Measurements from ENCODE around the gene SPECC1. TPM values are rescaled to one million over a fixed set of nuclear protein-coding genes. Genes with fewer than 3 reads are reported as not detected.
A peak's percentile ranks its signal among the peaks of the same experiment; 100 is the strongest.
"Not testable (repeated sequence)": the region's sequence is repeated elsewhere in the genome, so short reads cannot be mapped to it uniquely, and the experiment has no call there.

The SPECC1 gene
- 69.6 and 72.7 TPM in 2 replicates for total RNA-seq
- long read RNA-seq, full-length matches to known transcripts = 15 of 85 reads
- long read RNA-seq, partial matches to known transcripts = 32 of 85 reads
- long read RNA-seq, other reads (novel, unspliced or antisense) = 38 of 85 reads

GRCh38 chr17:20009302-20010098 lies at the start of gene SPECC1:
SPECC1 (plus strand) TSS chr17:20009359; CDS start chr17:20096652, 87,293 bp downstream.
- DNase-seq (ENCODE audit: low spot score, unreplicated experiment) = peak; percentile 91
- Mint-ChIP-seq H3K27me3 (peaks cover 62% of the 10 kb centered on the region), H3K9me3 (ENCODE audit: low read depth) (peaks cover 3% of the 10 kb centered on the region), H3K4me1 (ENCODE audit: low read depth) (peaks cover 6% of the 10 kb centered on the region), H3K27ac (no peak within 1 kb of the TSS), H3K4me3 (ENCODE audit: low read depth) (peak within 1 kb of the TSS; percentile 89), H3K36me3 (ENCODE audit: insufficient read depth) (no peaks in the 10 kb centered on the region)
- peak; percentile 98 for TF ChIP-seq CTCF (IDR thresholded peaks at IDR 0.05; ENCODE audit: unreplicated experiment)

- H3K27me3 Mint-ChIP-seq; H3K9me3 Mint-ChIP-seq (ENCODE audit: low read depth); H3K4me3 Mint-ChIP-seq (ENCODE audit: low read depth); DNase-seq (ENCODE audit: low spot score, unreplicated experiment); H3K27ac Mint-ChIP-seq: not testable (repeated sequence)
- peaks cover 16% of the 10 kb centered on the region for H3K36me3 Mint-ChIP-seq (ENCODE audit: insufficient read depth)
- peaks cover 26% of the 10 kb centered on the region for H3K4me1 Mint-ChIP-seq (ENCODE audit: low read depth)
These were observed 46.2 kb upstream of the SPECC1 start for GRCh38 chr17:19962954-19963353.

GRCh38 chr17:19973156-19973555 lies 36.0 kb upstream of the SPECC1 start:
- Mint-ChIP-seq H3K36me3 (ENCODE audit: insufficient read depth) (peaks cover 25% of the 10 kb centered on the region), H3K4me1 (ENCODE audit: low read depth) (peaks cover 9% of the 10 kb centered on the region), H3K27me3 (no peaks in the 10 kb centered on the region), H3K9me3 (ENCODE audit: low read depth) (no peaks in the 10 kb centered on the region), H3K4me3 (ENCODE audit: low read depth) (no peak overlapping the region), H3K27ac (no peak overlapping the region)
- TF ChIP-seq CTCF (IDR thresholded peaks at IDR 0.05; ENCODE audit: unreplicated experiment) = no peak
- no peak for DNase-seq (ENCODE audit: low spot score, unreplicated experiment)

- Mint-ChIP-seq H3K4me3 (ENCODE audit: low read depth) (peak overlapping the region; percentile 65), H3K9me3 (ENCODE audit: low read depth) (peaks cover 6% of the 10 kb centered on the region), H3K4me1 (ENCODE audit: low read depth) (peaks cover 11% of the 10 kb centered on the region), H3K36me3 (ENCODE audit: insufficient read depth) (peaks cover 12% of the 10 kb centered on the region), H3K27me3 (no peaks in the 10 kb centered on the region), H3K27ac (peak overlapping the region; percentile 71)
- TF ChIP-seq CTCF (IDR thresholded peaks at IDR 0.05; ENCODE audit: unreplicated experiment) = no peak
- no peak for DNase-seq (ENCODE audit: low spot score, unreplicated experiment)
These were observed 33.6 kb upstream of the SPECC1 start for GRCh38 chr17:19975601-19976000.

GRCh38 chr17:19977293-19978208 lies 31.6 kb upstream of the SPECC1 start, which contains the start of gene AKAP10:
AKAP10 (minus strand) TSS chr17:19977828; CDS start chr17:19977679, 149 bp downstream.
- Mint-ChIP-seq H3K9me3 (ENCODE audit: low read depth) (peaks cover 6% of the 10 kb centered on the region), H3K36me3 (ENCODE audit: insufficient read depth) (peaks cover 7% of the 10 kb centered on the region), H3K4me3 (ENCODE audit: low read depth) (peak within 1 kb of the TSS; percentile 88), H3K27ac (peak within 1 kb of the TSS; percentile 96), H3K4me1 (ENCODE audit: low read depth) (peaks cover 11% of the 10 kb centered on the region), H3K27me3 (no peaks in the 10 kb centered on the region)
- DNase-seq (ENCODE audit: low spot score, unreplicated experiment) = peak; percentile 94
- TF ChIP-seq CTCF (IDR thresholded peaks at IDR 0.05; ENCODE audit: unreplicated experiment) = no peak
